ENCODE data around the gene MROH8.
"Not testable (repeated sequence)": the region's sequence is repeated elsewhere in the genome, so short reads cannot be mapped to it uniquely, and the experiment has no call there.

MROH8 gene

DNA sequence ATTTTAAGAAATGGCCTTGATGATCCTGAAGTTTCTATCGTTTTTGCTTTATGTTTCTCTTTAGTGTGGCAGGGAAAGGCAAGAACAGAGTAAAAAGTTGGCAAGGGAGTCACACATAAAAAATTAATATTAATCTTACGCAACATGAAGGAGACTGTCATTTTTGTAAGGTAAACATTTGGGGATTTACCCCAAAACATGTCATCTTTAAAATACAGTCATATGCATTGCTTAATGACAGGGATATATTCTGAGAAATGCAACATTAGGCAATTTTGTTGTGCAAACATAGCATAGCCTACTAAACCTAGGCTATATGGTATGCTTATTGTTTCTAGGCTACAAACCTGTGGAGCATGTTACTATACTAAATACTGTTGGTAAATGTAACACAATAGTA lies 88.9 kb downstream of the MROH8 start:
- DNase-seq (ENCODE audit: low spot score): no peak

- peak; percentile 50 for DNase-seq (ENCODE audit: low spot score)
Measured at GRCh38 chr20:37081717-37082289, 97.5 kb downstream of the MROH8 start.

DNA sequence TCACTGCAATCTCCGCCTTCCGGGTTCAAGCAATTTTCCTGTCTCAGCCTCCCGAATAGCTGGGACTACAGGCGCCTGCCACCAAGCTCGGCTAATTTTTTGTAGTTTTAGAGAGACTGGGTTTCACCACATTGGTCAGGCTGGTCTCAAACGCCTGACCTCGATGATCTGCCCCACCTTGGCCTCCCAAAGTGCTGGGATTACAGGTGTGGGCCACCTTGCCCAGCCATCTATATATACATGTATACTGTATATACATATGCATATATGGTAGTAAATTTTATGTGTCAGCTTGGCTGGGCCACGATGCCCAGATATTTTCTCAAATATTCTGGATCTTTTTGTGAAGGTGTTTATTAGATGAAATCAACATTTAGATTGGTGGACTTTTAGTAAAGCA lies 102.3 kb downstream of the MROH8 start:
- no peak for DNase-seq (ENCODE audit: low spot score)

DNA sequence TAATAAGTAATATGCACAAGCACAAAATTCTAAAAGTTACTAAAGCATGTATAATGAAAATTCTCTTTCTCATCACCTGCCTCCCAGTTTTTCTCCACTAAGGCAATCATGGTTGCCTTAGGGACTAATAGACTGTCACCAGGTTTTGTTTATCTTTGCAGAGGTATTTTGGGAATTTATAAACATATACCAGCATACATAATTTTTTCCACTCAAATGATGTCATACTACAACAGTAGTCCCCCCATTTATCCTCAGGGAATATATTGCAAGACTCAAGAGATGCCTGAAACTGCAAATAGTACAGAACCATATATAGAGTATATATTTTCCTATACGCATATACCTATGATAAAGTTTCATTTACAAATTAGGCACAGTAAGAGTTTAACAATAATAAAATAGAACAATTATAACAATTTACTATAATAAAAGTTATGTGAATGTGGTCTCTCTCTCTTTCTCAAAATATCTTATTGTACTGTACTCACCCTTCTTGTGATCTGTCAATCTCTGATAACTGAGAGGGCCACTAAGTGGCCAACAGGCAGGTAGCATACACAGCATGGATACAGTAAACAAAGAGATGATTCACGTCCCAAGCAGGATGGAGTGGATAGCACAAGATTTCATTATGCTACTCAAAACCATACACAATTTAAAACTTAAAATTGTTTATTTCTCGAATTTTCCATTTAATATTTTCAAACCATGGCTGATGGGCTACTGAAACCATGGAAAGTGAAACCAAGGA lies 103.2 kb downstream of the MROH8 start:
- no peak for DNase-seq (ENCODE audit: low spot score)

DNA sequence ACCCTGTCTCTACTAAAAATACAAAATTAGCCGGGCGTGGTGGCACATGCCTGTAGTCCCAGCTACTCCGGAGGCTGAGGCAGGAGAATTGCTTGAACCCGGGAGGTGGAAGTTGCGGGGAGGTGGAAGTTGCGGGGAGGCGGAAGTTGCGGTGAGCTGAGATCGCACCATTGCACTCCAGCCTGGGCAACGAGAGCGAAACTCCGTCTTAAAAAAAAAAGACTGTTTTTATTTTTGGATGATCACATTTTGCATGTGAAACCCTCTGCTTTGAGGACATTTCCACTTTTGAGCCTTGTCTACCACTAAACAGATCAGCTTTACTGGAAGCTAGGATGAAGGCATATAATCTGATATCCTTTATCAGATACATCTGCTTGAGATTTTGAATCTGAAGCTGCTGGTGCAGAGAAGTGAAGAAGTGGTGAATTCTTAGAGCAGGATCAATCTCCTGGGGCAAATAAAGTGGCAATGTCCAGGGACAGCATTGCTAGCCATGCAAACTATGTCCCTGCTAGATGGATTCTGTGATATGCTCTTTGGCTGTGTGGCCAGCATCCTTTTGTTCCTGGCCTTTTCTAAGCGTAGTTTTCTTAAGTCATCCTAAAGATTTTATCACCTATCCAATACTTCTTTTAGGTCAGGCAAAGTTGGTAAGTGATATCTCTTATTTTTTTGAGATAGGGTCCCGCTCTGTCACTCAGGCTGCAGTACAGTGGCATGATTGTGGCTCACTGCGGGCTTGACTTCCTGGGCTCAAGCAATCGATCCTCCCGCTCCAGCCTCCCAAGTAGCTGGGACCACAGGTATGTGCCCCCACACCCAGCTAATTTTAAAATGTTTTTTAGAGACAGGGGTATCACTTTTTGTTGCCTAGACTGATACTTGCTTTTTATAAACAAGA lies 106.8 kb downstream of the MROH8 start:
- DNase-seq (ENCODE audit: low spot score): no peak

- DNase-seq (ENCODE audit: low spot score): no peak
Measured at GRCh38 chr20:37071481-37071911, 107.9 kb downstream of the MROH8 start.

DNA sequence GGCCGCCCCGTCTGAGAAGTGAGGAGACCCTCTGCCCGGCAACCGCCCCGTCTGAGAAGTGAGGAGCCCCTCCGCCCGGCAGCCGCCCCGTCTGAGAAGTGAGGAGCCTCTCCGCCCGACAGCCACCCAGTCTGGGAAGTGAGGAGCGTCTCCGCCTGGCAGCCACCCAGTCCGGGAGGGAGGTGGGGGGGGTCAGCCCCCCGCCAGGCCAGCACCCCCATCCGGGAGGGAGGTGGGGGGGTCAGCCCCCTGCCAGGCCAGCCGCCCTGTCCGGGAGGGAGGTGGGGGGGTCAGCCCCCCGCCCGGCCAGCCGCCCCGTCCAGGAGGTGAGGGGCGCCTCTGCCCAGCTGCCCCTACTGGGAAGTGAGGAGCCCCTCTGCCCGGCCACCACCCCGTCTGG lies 109.8 kb downstream of the MROH8 start:
- DNase-seq (ENCODE audit: low spot score): not testable (repeated sequence)

- no peak for DNase-seq (ENCODE audit: low spot score)
Measured at GRCh38 chr20:37066168-37066567, 113.2 kb downstream of the MROH8 start.

- no peak for DNase-seq (ENCODE audit: low spot score)
Measured at GRCh38 chr20:37055276-37055675, 124.1 kb downstream of the MROH8 start.

DNA sequence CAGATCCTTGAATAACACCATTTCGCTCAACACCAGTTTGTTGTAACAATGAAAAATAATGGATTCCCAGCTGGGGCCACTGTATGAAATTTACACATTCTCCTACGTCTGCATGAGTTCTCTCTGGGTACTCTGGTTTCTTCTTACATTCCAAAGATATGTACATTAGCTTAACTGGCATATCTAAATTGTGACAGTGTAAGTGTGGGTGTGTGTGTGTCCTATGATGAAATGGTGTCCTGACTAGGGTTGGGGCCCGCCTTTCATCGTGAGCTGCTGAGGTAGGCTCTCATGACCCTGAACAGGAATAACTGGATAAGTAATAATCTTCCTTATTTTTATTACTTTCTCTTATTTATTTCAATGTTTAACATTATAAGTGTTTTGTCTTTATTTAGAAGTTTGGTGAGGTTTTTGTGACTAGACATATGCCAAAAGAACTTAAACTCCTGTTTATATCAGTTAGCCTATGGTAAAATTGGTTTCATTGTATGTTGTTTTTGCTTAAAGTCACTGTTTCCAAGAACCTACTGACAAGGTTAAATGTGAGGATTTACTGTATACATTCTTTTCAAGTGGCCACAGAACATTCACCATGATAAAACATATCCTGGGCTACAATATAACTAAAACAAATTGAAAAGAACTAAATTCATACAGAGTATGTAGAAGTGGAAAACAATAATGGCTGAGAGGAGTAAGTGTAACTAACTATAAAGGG lies 126.0 kb downstream of the MROH8 start:
- DNase-seq (ENCODE audit: low spot score): no peak
